ENCODE measurements around the gene ZP1. TPM values are rescaled to one million over a fixed set of nuclear protein-coding genes. Genes with fewer than 3 reads are reported as not detected.
A peak's percentile ranks its signal among the peaks of the same experiment; 100 is the strongest.

Gene ZP1
- total RNA-seq, 2 experiments from 2014 or later: not detected

DNA sequence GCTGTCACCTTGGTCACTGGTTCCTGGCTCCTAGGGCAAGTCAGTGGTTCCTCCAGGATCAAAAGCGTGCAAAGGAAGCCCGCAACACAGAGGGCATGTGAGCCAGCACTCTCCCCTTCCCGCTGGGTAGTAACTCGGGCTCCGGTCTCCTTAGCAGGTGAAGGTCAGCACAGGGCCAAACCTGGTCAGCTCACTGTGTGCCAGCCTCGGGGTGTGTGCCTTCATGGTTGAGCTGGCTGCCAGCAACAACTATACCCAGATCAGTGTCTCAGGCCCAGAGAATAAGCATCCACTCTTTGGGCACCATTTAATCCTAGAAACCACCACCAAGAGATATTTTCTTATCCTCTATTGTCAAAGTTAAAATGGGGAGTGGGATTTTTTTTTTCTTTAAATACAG is 41.6 kb upstream of the ZP1 start:
- no TSS peak for BruUV-seq (replicated peaks)
- Histone ChIP-seq H3K4me2 (ENCODE audit: low read length) (no peak overlapping the region), H3K4me3 (ENCODE audit: low read depth, low read length, poor library complexity, severe bottlenecking) (no peak overlapping the region), H3K36me3 (ENCODE audit: insufficient read depth, low read length) (no peaks in the 10 kb centered on the region), H3K27ac (ENCODE audit: low read depth, low read length, poor library complexity, severe bottlenecking) (no peak overlapping the region), H3K4me1 (ENCODE audit: insufficient read depth, low read length, poor library complexity, severe bottlenecking) (peaks cover 4% of the 10 kb centered on the region), H2AFZ (ENCODE audit: low read length) (no peak overlapping the region), H3K79me2 (ENCODE audit: insufficient read depth, low read depth, low read length) (no peaks in the 10 kb centered on the region), H4K20me1 (ENCODE audit: insufficient read depth, low read length) (no peaks in the 10 kb centered on the region), H3K9me3 (ENCODE audit: low read length) (no peaks in the 10 kb centered on the region), H3K9me2 (ENCODE audit: insufficient read depth, low read length) (no peaks in the 10 kb centered on the region)
- intact Hi-C loops (cut with micrococcal nuclease; ENCODE audit: unreplicated experiment): no loop called here
- TF ChIP-seq CTCF (conservative IDR thresholded peaks at IDR 0.05; ENCODE audit: low read length) (no peak), EZH2phosphoT487 (IDR thresholded peaks at IDR 0.05; ENCODE audit: borderline replicate concordance, low read depth, low read length) (no peak)
- no peak for DNase-seq (ENCODE audit: low spot score)
- POLR2A ChIA-PET: no interaction called here
- CTCF ChIA-PET (ENCODE audit: unreplicated experiment): no interaction called here

GRCh38 chr11:60830478-60831142 is 36.7 kb upstream of the ZP1 start:
- POLR2A ChIA-PET: interaction anchor here (1.0 kb wide), 1 partner anchor 76 kb away, joined by 3 read pairs; no protein-coding TSS in a partner anchor
- H4K20me1 ChIP-seq (ENCODE audit: insufficient read depth, low read length): no peaks in the 10 kb centered on the region
- no peak overlapping the region for H3K27ac ChIP-seq (ENCODE audit: low read depth, low read length, poor library complexity, severe bottlenecking)
- TF ChIP-seq CTCF (conservative IDR thresholded peaks at IDR 0.05; ENCODE audit: low read length) (no peak), EZH2phosphoT487 (IDR thresholded peaks at IDR 0.05; ENCODE audit: borderline replicate concordance, low read depth, low read length) (no peak)
- DNase-seq (ENCODE audit: low spot score): no peak
- H3K36me3 ChIP-seq (ENCODE audit: insufficient read depth, low read length): no peaks in the 10 kb centered on the region
- peak overlapping the region; percentile 28; the same call in 1 of the 2 replicates for H3K4me2 ChIP-seq (ENCODE audit: low read length)
- peaks cover 8% of the 10 kb centered on the region for H3K4me1 ChIP-seq (ENCODE audit: insufficient read depth, low read length, poor library complexity, severe bottlenecking)
- no peaks in the 10 kb centered on the region for H3K79me2 ChIP-seq (ENCODE audit: insufficient read depth, low read depth, low read length)
- intact Hi-C loops (cut with micrococcal nuclease; ENCODE audit: unreplicated experiment): loop anchor here (1.0 to 5.0 kb wide), 7 partner anchors 56 to 356 kb away; no protein-coding TSS in a partner anchor
- H3K9me3 ChIP-seq (ENCODE audit: low read length): no peaks in the 10 kb centered on the region
- H3K9me2 ChIP-seq (ENCODE audit: insufficient read depth, low read length): no peaks in the 10 kb centered on the region
- no TSS peak for BruUV-seq (replicated peaks)
- H2AFZ ChIP-seq (ENCODE audit: low read length): peak overlapping the region; percentile 51; the same call in 1 of the 2 replicates
- CTCF ChIA-PET (ENCODE audit: unreplicated experiment): interaction anchor here (0.6 to 2.4 kb wide), 2 partner anchors 9 to 57 kb away, joined by 3 to 26 read pairs; no protein-coding TSS in a partner anchor
- H3K4me3 ChIP-seq (ENCODE audit: low read depth, low read length, poor library complexity, severe bottlenecking): no peak overlapping the region

GRCh38 chr11:60831143-60831500 is 36.2 kb upstream of the ZP1 start:
- peak; percentile 84 for DNase-seq (ENCODE audit: low spot score)
- Histone ChIP-seq H3K9me2 (ENCODE audit: insufficient read depth, low read length) (no peaks in the 10 kb centered on the region), H4K20me1 (ENCODE audit: insufficient read depth, low read length) (no peaks in the 10 kb centered on the region), H3K27ac (ENCODE audit: low read depth, low read length, poor library complexity, severe bottlenecking) (no peak overlapping the region), H3K4me1 (ENCODE audit: insufficient read depth, low read length, poor library complexity, severe bottlenecking) (peaks cover 8% of the 10 kb centered on the region), H3K4me3 (ENCODE audit: low read depth, low read length, poor library complexity, severe bottlenecking) (no peak overlapping the region), H3K79me2 (ENCODE audit: insufficient read depth, low read depth, low read length) (no peaks in the 10 kb centered on the region), H3K9me3 (ENCODE audit: low read length) (no peaks in the 10 kb centered on the region), H3K36me3 (ENCODE audit: insufficient read depth, low read length) (no peaks in the 10 kb centered on the region), H3K4me2 (ENCODE audit: low read length) (peak overlapping the region; percentile 28; the same call in 1 of the 2 replicates), H2AFZ (ENCODE audit: low read length) (peak overlapping the region; percentile 51; the same call in 1 of the 2 replicates)
- TF ChIP-seq EZH2phosphoT487 (IDR thresholded peaks at IDR 0.05; ENCODE audit: borderline replicate concordance, low read depth, low read length) (no peak), CTCF (conservative IDR thresholded peaks at IDR 0.05; ENCODE audit: low read length) (peak; percentile 99)
- intact Hi-C loops (cut with micrococcal nuclease; ENCODE audit: unreplicated experiment): loop anchor here (1.0 to 5.0 kb wide), 7 partner anchors 56 to 356 kb away; no protein-coding TSS in a partner anchor
- ChIA-PET POLR2A (interaction anchor here (1.0 kb wide), 1 partner anchor 76 kb away, joined by 3 read pairs; no protein-coding TSS in a partner anchor), CTCF (ENCODE audit: unreplicated experiment) (interaction anchor here (0.6 to 2.4 kb wide), 3 partner anchors 10 to 83 kb away, joined by 3 to 26 read pairs (median 3); partner anchors contain the start of gene TMEM109)
- BruUV-seq (replicated peaks): no TSS peak

Measured in OCI-LY7 (cell line).